DND-41 (cell line): ENCODE measurements around the gene CFAP61.

Experiments
- ATAC-seq: fragments of 200-7000 bp; cut with Tn5 transposase; 3 replicates; pipeline ENCODE4 v1.9.1; 2021; ENCODE audit warnings: low read depth; ENCODE audit not compliant: insufficient read depth
- DNase-seq: peaks from one replicate; pipeline ENCODE4 v3.0.0-alpha.2; 2020
- H2AFZ ChIP-seq: 2 replicates; pipeline ENCODE4 v1.6.0; 2012; ENCODE audit warnings: low read depth, low read length
- H3K27ac ChIP-seq: 2 replicates; pipeline ENCODE4 v1.5.1; 2012; ENCODE audit warnings: low read length, inconsistent platforms
- H3K27me3 ChIP-seq: fragments of 200-600 bp; sonication (generic); 2 replicates; pipeline ENCODE4 v1.6.0; 2012; ENCODE audit warnings: low read length, mild to moderate bottlenecking, inconsistent platforms; ENCODE audit not compliant: insufficient read depth, poor library complexity
- H3K36me3 ChIP-seq: 2 replicates; pipeline ENCODE4 v1.5.1; 2012; ENCODE audit warnings: low read length, inconsistent platforms; ENCODE audit not compliant: insufficient read depth
- H3K4me1 ChIP-seq: 2 replicates; pipeline ENCODE4 v1.5.1; 2012; ENCODE audit warnings: mild to moderate bottlenecking, low read length; ENCODE audit not compliant: insufficient read depth
- H3K4me2 ChIP-seq: 2 replicates; pipeline ENCODE4 v1.6.0; 2012; ENCODE audit warnings: mild to moderate bottlenecking, moderate library complexity, low read length, inconsistent platforms; ENCODE audit not compliant: insufficient read depth
- H3K4me3 ChIP-seq, 2 experiments: fragments of 200-600 bp in 1 of 2; shearing (Covaris generic) in 1 of 2; 2 replicates each; pipeline ENCODE4 v1.5.1; 2012 to 2016; ENCODE audit warnings: inconsistent platforms in 2 of 2, low read length in 2 of 2, mild to moderate bottlenecking in 2 of 2, low read depth in 1 of 2, moderate library complexity in 1 of 2
- H3K79me2 ChIP-seq: 2 replicates; pipeline ENCODE4 v1.6.0; 2012; ENCODE audit warnings: low read length, inconsistent platforms; ENCODE audit not compliant: insufficient read depth
- H3K9ac ChIP-seq: 2 replicates; pipeline ENCODE4 v1.6.0; 2012; ENCODE audit warnings: low read depth, mild to moderate bottlenecking, inconsistent platforms, low read length, moderate library complexity
- H3K9me3 ChIP-seq: 2 replicates; pipeline ENCODE4 v1.5.1; 2012; ENCODE audit warnings: low read length, moderate library complexity, mild to moderate bottlenecking, inconsistent platforms; ENCODE audit not compliant: insufficient read depth, severe bottlenecking
- H4K20me1 ChIP-seq: 2 replicates; pipeline ENCODE4 v1.6.0; 2012; ENCODE audit warnings: low read length; ENCODE audit not compliant: insufficient read depth
- EZH2 ChIP-seq: IDR thresholded peaks from 3 replicates; pipeline ENCODE4 v1.6.1; 2012; ENCODE audit warnings: borderline replicate concordance, low read depth, mild to moderate bottlenecking, moderate library complexity, low read length, inconsistent platforms; ENCODE audit not compliant: severe bottlenecking
- TF ChIP-seq, protein P1 (sequence below): IDR thresholded peaks from 2 replicates; pipeline ENCODE4 v1.5.1; 2012; ENCODE audit warnings: borderline replicate concordance, low read length, moderate library complexity, mild to moderate bottlenecking; ENCODE audit not compliant: poor library complexity, severe bottlenecking; ENCODE audit errors: extremely low read depth

Gene CFAP61

DNA sequence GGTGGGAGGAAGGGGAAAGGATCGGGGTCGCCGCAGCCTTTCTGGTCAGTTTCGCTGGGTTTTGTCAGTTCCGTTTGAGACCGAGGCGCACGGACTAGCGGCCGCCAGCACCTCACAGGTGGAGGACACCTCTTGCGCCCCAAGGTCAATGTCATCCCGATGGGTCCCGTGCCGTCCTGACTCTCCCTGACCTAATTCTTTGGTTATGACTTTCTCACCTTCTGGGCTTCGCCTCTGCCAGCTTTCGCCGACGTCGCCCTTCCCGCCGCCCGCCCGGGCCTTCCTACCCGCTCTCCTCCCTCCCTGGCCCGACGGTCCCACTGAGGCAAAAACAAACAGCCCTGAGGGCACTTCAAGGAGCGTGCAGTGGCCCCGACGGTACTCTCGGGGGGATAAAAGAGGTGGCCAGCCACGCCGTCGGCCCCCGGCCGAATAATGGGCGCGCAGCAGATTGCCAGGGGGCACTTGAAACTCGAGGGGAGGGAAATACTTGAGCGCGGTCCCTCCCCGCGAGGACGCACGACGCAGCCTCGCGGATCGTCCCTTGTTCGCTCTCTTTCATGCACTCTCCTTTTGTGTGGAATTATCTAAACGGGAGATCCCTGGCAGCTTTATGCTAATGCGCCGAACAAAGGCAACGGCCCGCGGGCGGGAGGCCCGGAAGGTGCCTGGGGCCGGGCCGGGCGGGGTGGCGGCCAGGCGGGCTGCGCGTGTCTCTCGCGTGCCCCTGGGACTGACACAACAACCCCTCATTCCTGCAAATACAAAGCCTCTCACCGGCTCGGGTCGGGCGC lies 311.7 kb downstream of the CFAP61 start:
- no peaks in the 10 kb centered on the region for H3K36me3 ChIP-seq
- H3K79me2 ChIP-seq = no peaks in the 10 kb centered on the region
- H3K9me3 ChIP-seq = peaks cover 3% of the 10 kb centered on the region
- ATAC-seq (no peak), DNase-seq (no peak)
- no peaks in the 10 kb centered on the region for H4K20me1 ChIP-seq
- no peaks in the 10 kb centered on the region for H3K4me1 ChIP-seq
- no peak overlapping the region for H3K4me3 ChIP-seq
- no peak overlapping the region for H3K4me2 ChIP-seq
- H3K27me3 ChIP-seq = peaks cover 22% of the 10 kb centered on the region
- TF ChIP-seq EZH2 = no peak
- TF ChIP-seq, protein P1, sequence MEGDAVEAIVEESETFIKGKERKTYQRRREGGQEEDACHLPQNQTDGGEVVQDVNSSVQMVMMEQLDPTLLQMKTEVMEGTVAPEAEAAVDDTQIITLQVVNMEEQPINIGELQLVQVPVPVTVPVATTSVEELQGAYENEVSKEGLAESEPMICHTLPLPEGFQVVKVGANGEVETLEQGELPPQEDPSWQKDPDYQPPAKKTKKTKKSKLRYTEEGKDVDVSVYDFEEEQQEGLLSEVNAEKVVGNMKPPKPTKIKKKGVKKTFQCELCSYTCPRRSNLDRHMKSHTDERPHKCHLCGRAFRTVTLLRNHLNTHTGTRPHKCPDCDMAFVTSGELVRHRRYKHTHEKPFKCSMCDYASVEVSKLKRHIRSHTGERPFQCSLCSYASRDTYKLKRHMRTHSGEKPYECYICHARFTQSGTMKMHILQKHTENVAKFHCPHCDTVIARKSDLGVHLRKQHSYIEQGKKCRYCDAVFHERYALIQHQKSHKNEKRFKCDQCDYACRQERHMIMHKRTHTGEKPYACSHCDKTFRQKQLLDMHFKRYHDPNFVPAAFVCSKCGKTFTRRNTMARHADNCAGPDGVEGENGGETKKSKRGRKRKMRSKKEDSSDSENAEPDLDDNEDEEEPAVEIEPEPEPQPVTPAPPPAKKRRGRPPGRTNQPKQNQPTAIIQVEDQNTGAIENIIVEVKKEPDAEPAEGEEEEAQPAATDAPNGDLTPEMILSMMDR = no peak
- no peak overlapping the region for H3K9ac ChIP-seq
- no peak overlapping the region for H2AFZ ChIP-seq
- H3K27ac ChIP-seq = no peak overlapping the region

DNA sequence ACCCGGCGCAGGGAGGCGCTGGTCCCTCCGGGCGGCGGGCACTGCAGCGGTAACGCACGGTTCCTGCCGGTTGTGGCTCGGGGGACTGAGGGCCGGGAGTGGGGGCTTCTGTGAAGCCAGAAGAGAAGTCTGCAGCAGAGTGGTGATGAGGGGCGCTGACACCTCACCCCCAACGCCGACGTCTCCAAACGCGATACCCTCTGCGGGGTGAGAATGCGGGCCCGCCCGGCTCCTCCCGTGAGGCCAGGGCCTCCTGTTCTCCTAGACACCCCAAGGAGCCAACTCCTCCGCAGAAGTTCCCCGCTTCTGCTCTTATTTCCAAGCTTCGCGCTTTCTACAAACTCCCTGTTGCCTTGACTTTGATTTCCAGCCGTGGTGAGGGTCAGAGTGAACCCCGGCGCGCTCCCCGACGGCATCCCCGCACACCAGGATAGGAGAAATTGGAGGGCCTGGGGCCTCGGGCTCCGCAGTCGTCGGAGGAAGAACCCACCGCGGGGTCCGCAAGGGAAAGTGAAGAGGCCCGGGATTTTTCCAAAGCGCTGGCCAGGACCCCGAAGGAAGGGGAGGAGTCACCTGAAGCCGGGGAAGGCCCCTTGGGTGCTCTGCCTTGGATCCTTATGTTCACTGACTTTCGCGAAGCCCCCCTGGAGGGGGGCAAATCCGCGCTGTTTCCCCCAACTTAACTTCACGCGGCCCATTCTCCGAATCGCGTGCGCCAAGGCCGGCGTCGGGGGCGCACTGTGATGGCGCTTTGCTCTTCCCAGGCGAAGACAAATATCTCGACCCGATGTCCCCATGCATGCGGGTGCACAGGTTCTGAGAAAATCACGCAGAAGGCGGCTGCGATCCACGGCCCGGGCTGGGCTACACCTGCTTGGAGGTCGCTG lies 312.5 kb downstream of the CFAP61 start:
- H2AFZ ChIP-seq = no peak overlapping the region
- H3K79me2 ChIP-seq = no peaks in the 10 kb centered on the region
- no peak overlapping the region for H3K9ac ChIP-seq
- no peak overlapping the region for H3K4me2 ChIP-seq
- no peak for DNase-seq
- no peak overlapping the region for H3K27ac ChIP-seq
- ATAC-seq = no peak
- no peaks in the 10 kb centered on the region for H4K20me1 ChIP-seq
- H3K9me3 ChIP-seq = peaks cover 3% of the 10 kb centered on the region
- no peaks in the 10 kb centered on the region for H3K4me1 ChIP-seq
- H3K36me3 ChIP-seq = no peaks in the 10 kb centered on the region
- no peak overlapping the region for H3K4me3 ChIP-seq
- H3K27me3 ChIP-seq = peaks cover 22% of the 10 kb centered on the region
- TF ChIP-seq, protein P1 = no peak
- TF ChIP-seq EZH2 = no peak

DNA sequence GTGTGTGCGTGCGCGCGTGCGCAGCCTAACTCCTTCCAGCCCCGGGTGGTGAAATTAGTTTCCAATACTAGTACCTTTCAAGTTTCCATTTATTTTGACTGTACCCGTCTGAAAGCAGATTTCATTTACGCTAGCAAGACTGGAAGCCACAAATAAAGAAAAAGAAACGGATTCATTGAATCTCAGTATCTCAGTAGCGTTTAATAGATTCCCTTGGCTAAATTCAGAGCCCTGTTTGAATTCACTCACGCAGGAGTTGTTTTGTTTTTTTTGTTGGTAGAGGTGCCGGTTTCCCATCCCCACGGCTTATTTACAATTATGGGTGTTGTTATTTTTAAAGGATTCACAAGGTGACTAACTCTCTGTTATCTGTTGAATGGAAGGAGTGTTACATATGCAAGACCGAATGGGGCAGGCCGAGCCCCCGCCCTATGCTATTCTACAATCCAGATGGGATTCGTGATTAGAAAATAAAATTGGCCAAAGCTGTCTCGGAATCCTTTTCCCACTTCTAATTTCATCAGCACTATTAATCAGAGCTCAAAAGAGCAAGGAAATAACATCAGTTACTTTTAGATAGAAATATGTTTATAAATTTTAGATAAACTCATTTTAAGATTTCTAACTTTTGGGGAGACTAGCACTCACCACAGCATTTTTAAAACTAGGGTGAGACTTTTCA lies 313.3 kb downstream of the CFAP61 start:
- no peak for ATAC-seq
- H3K4me1 ChIP-seq = no peaks in the 10 kb centered on the region
- H3K4me2 ChIP-seq = no peak overlapping the region
- no peak overlapping the region for H2AFZ ChIP-seq
- H4K20me1 ChIP-seq = no peaks in the 10 kb centered on the region
- no peak overlapping the region for H3K27ac ChIP-seq
- no peaks in the 10 kb centered on the region for H3K36me3 ChIP-seq
- no peaks in the 10 kb centered on the region for H3K79me2 ChIP-seq
- DNase-seq = no peak
- no peak for TF ChIP-seq EZH2
- TF ChIP-seq, protein P1 = no peak
- peaks cover 21% of the 10 kb centered on the region for H3K27me3 ChIP-seq
- no peak overlapping the region for H3K9ac ChIP-seq
- no peak overlapping the region for H3K4me3 ChIP-seq
- peaks cover 3% of the 10 kb centered on the region for H3K9me3 ChIP-seq
